Esophagus muscularis mucosa (tissue), 4 donors: ENCODE measurements around the gene OGG1.

Experiments
- EP300 ChIP-seq: sonication (generic); formaldehyde crosslinking; IDR thresholded peaks from one replicate; pipeline ENCODE4 v1.6.1; 2017; ENCODE audit warnings: antibody characterized with exemption
- POLR2A ChIP-seq: fragments of 450-650 bp; IDR thresholded peaks from one replicate; pipeline ENCODE4 v1.6.1; 2017; ENCODE audit warnings: antibody characterized with exemption, moderate library complexity, mild to moderate bottlenecking, low read depth
- TF ChIP-seq, protein P1 (sequence below), 3 experiments: fragments of 200-600 bp in 2 of 3; fragments of 450-650 bp in 1 of 3; sonication (generic) in 2 of 3; IDR thresholded peaks; one replicate each; pipeline ENCODE4 v1.5.1; 2017 to 2019; ENCODE audit warnings: antibody characterized with exemption in 3 of 3, mild to moderate bottlenecking in 2 of 3, moderate library complexity in 1 of 3

DNA sequence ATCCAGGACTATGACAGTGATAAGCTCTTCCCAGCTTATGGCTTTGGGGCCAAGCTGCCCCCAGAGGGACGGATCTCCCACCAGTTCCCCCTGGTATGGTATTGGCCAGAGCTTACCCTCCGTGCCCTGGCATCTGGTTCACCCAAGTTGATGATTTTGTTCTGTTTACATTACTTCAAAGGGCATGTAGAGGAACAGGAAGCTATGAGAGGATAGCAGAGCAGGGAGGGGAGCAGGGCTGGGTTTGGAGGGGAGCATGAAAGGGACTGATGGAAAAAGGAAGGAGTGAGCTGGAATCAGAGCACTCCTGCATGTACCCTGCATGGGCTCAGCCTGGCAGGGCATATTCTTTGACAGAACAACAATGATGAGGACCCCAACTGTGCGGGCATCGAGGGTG lies 31.6 kb upstream of the OGG1 start:
- TF ChIP-seq, protein P1, sequence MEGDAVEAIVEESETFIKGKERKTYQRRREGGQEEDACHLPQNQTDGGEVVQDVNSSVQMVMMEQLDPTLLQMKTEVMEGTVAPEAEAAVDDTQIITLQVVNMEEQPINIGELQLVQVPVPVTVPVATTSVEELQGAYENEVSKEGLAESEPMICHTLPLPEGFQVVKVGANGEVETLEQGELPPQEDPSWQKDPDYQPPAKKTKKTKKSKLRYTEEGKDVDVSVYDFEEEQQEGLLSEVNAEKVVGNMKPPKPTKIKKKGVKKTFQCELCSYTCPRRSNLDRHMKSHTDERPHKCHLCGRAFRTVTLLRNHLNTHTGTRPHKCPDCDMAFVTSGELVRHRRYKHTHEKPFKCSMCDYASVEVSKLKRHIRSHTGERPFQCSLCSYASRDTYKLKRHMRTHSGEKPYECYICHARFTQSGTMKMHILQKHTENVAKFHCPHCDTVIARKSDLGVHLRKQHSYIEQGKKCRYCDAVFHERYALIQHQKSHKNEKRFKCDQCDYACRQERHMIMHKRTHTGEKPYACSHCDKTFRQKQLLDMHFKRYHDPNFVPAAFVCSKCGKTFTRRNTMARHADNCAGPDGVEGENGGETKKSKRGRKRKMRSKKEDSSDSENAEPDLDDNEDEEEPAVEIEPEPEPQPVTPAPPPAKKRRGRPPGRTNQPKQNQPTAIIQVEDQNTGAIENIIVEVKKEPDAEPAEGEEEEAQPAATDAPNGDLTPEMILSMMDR (IDR thresholded peaks at IDR 0.05): no peak
- TF ChIP-seq EP300 (no peak), POLR2A (no peak)
